ENCODE measurements around the gene NDUFS4. TPM values are rescaled to one million over a fixed set of nuclear protein-coding genes. Genes with fewer than 3 reads are reported as not detected.

The NDUFS4 gene
- total and polyA plus RNA-seq, 2 of the 4 experiments (the other 2 are of a cell fraction) = 34.2 to 70.1 TPM

DNA sequence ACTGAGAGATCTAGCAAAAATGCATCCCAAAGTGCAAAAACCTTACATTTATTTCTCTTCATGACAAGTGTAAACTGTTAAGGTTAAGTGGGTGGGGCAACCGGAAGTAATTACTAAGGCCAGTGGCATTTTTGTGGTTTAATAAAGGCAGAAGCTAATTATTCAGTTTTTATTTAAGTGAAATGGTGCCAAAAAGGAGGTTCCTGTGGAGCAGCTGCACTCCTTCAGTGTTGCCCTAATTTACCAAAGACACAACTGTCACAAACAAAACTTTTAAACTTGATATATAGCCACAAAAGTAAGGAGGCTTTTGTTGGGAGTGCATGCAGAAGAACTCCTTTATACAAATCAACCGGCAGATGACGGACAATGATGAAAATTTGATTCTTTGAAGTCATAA is 81.6 kb downstream of the NDUFS4 start:
- Histone ChIP-seq H2AK9ac (replicated peaks; ENCODE audit: low read depth, low read length, poor library complexity) (no peak overlapping the region), H3K56ac (ENCODE audit: extremely low read depth, insufficient read depth, low read length) (no peak overlapping the region), H2BK120ac (ENCODE audit: low read depth, low read length) (no peak overlapping the region), H3K4me2 (ENCODE audit: low read depth, low read length) (peak overlapping the region; percentile 20; the same call in 1 of the 2 replicates), H3K4me1 (ENCODE audit: control insufficient read depth, insufficient read depth, low read length) (peaks cover 9% of the 10 kb centered on the region), H3K4ac (ENCODE audit: low read depth, low read length) (no peak overlapping the region), H3K79me1 (ENCODE audit: low read depth in 1 of 2, low read length in 2 of 2) (peaks cover 15 to 27% of the 10 kb centered on the region in 2 experiments; a peak in 3 of 4 replicates), H3K27me3 (ENCODE audit: control insufficient read depth, insufficient read depth, low read length) (no peaks in the 10 kb centered on the region), H3K14ac (replicated peaks; ENCODE audit: low read depth, low read length) (no peak overlapping the region), H3K9me3 (ENCODE audit: control insufficient read depth, insufficient read depth, low read length) (no peaks in the 10 kb centered on the region), H3K4me3 (ENCODE audit: insufficient read depth, low read depth, low read length) (no peak overlapping the region), H3K27ac (ENCODE audit: insufficient read depth, low read length) (no peak overlapping the region), H4K20me1 (ENCODE audit: insufficient read depth, low read length) (peaks cover 8% of the 10 kb centered on the region; the same call in 1 of the 2 replicates), H4K91ac (ENCODE audit: insufficient read depth, low read depth, low read length) (no peak overlapping the region), H3K18ac (ENCODE audit: low read depth, low read length) (no peak overlapping the region), H4K8ac (ENCODE audit: low read depth in 2 of 2, low read length in 2 of 2) (no peak overlapping the region), H2BK5ac (ENCODE audit: low read depth, low read length, poor library complexity, severe bottlenecking) (no peak overlapping the region), H2BK20ac (ENCODE audit: low read depth, low read length) (no peak overlapping the region), H2BK15ac (ENCODE audit: low read depth, low read length) (no peak overlapping the region), H3K36me3 (ENCODE audit: control insufficient read depth, insufficient read depth, low read length) (peaks cover 3% of the 10 kb centered on the region), H2AFZ (replicated peaks; ENCODE audit: low read length, poor library complexity) (no peak overlapping the region), H3K23ac (ENCODE audit: low read depth, low read length) (no peak overlapping the region), H3K9me1 (ENCODE audit: insufficient read depth, low read length) (no peaks in the 10 kb centered on the region), H2AK5ac (ENCODE audit: low read depth, low read length) (no peak overlapping the region), H4K5ac (ENCODE audit: low read depth, low read length) (no peak overlapping the region), H3K9ac (ENCODE audit: low read depth, low read length) (no peak overlapping the region)
- TF ChIP-seq POLR2A (IDR thresholded peaks at IDR 0.05; ENCODE audit: low read depth, low read length) = no peak
- WGBS, 2 experiments (ENCODE audit: extremely low coverage in 2 of 2, insufficient read length in 1 of 2) = no CpG with 5 or more reads among the region's 3 CpGs
- CTCF ChIA-PET = no interaction called here
- in situ Hi-C loops (cut with MboI; ENCODE audit: low sequenced_read_pairs) = no loop called here
- DNase-seq (peak; percentile 17), ATAC-seq (ENCODE audit: low read depth) (no peak; the same call in 1 of the 2 replicates)
- dilution Hi-C loops (cut with HindIII; ENCODE audit: low sequenced_read_pairs, unreplicated experiment) = no loop called here
- BruUV-seq (replicated peaks) = no TSS peak
- intact Hi-C loops (cut with micrococcal nuclease) = loop anchor here (10.0 kb wide), 1 partner anchor 573 kb away; no protein-coding TSS in a partner anchor
- POLR2A ChIA-PET (ENCODE audit: unreplicated experiment) = no interaction called here
